ENCODE results near the gene MTA3. TPM values are rescaled to one million over a fixed set of nuclear protein-coding genes. Genes with fewer than 3 reads are reported as not detected.
"Not testable (repeated sequence)": the region's sequence is repeated elsewhere in the genome, so short reads cannot be mapped to it uniquely, and the experiment has no call there.

MTA3 gene
- total RNA-seq, 2 experiments from 2014 or later: 22.8 to 23.6 TPM

DNA sequence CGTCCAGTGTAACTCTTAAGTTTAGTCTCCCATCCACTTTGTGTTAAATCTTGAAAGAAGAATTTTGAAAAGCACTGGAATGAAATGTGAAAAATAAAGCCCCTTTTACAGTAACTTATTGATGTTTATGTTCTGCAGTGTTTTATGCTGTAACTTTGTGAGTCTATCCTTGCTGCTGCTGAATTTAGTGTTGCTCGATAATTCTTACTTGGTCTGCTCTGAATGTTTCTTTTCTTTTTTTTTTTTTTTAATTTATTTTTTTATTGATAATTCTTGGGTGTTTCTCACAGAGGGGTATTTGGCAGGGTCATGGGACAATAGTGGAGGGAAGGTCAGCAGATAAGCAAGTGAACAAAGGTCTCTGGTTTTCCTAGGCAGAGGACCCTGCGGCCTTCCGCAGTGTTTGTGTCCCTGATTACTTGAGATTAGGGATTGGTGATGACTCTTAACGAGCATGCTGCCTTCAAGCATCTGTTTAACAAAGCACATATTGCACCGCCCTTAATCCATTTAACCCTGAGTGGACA lies 36.0 kb downstream of the MTA3 start:
- H3K27me3 Mint-ChIP-seq; CTCF ChIA-PET; H3K36me3 Mint-ChIP-seq; H3K9me3 Mint-ChIP-seq (ENCODE audit: low read depth); H3K4me1 Mint-ChIP-seq; H3K27ac Mint-ChIP-seq; H3K4me3 Mint-ChIP-seq; ATAC-seq; DNase-seq: not testable (repeated sequence)

DNA sequence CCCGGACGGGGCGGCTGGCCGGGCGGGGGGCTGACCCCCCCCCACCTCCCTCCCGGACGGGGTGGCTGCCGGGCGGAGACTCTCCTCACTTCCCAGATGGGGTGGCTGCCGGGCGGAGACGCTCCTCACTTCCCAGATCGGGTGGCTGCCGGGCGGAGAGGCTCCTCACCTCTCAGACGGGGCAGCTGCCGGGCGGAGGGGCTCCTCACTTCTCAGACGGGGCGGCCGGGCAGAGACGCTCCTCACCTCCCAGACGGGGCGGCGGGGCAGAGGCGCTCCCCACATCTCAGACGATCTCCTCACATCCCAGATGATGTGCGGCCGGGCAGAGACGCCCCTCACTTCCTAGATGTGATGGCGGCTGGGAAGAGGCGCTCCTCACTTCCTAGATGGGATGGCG lies 37.7 kb downstream of the MTA3 start:
- H3K27ac Mint-ChIP-seq; H3K4me3 Mint-ChIP-seq; H3K27me3 Mint-ChIP-seq; CTCF ChIA-PET; H3K4me1 Mint-ChIP-seq; H3K36me3 Mint-ChIP-seq; H3K9me3 Mint-ChIP-seq (ENCODE audit: low read depth); DNase-seq; ATAC-seq: not testable (repeated sequence)

DNA sequence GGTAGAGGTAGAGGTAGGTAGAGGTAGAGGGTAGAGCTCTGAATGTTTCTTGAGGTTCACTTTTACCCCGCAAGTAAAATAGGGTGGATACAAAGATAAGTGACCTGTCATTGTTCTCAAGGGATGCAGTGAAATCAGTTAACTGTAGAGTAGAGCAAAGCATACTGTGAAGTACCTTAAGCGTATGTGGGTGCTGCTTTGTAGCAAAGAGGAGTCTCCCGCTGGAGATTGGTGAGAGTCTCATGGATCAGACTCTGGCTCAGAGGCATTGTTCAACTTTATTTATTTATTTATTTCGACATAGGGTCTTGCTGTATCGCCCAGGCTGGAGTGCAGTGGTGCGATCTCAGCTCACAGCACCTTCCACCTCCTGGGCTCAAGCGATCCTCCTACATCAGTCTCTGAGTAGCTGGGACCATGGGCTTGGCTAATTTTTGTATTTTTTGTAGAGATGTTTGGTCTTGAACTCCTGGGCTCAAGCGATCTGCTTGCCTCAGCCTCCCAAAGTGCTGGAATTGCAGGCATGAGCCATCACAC lies 38.7 kb downstream of the MTA3 start:
- no peak for DNase-seq
- no peak overlapping the region for H3K4me3 Mint-ChIP-seq
- ATAC-seq: no peak
- H3K27me3 Mint-ChIP-seq: no peaks in the 10 kb centered on the region
- H3K27ac Mint-ChIP-seq: no peak overlapping the region
- H3K4me1 Mint-ChIP-seq: no peaks in the 10 kb centered on the region
- peaks cover 10% of the 10 kb centered on the region for H3K36me3 Mint-ChIP-seq
- CTCF ChIA-PET: no interaction called here
- no peaks in the 10 kb centered on the region for H3K9me3 Mint-ChIP-seq (ENCODE audit: low read depth)

DNA sequence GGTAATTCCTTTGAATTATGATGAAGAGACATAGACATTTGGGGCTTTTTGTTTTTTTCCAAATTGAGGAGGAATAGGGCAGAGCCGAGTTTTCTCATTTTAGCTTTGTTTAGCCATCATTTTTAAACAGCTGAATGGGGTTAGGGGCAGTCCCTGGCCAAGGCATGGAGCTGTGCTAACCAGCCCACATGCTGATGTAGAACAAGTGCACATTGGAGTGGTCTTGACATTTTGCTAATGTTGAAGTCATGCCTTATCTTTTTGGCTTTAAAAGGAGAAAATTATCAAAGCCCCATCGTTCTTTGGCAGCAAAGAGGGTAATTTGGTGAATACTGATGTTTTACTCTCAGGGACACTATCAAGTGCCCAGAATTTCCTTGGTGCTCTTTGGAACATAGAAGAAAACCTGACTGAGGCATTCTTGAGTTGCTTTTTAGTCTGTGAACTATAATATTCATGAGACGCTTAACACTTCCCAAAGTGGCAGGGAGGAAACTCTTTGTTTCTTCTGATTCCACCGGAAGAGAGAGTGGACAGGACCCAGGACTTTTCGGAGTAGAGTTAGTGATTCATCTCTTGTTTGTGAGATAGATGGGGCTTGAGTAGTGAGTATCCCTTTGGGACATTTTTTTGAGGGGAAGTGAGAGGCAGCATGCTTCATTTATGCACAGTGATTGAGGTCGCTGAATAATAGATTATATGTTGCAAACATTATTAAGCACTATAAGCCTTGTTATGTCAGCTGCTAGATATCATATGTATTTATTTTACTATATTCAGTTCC lies 45.0 kb downstream of the MTA3 start:
- ATAC-seq: no peak

DNA sequence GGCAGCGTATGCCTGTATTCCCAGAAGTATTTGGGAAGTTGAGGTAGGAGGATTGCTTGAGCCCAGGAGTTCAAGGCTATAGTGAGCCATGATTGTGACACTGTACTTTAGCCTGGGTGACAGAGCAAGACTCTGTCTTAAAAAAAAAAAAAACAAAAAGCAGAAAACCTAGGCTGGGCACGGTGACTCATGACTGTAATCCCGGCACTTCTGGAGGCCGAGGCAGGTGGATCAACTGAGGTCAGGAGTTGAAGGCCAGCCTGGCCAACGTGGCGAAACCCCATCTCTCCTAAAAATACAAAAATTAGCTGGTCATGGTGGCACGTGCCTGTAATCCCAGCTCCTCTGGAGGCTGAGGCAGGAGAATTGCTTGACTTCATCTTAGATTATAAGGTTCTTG lies 46.4 kb downstream of the MTA3 start:
- H3K36me3 Mint-ChIP-seq: peaks cover 12% of the 10 kb centered on the region
- H3K27ac Mint-ChIP-seq: no peak overlapping the region
- no peak overlapping the region for H3K4me3 Mint-ChIP-seq
- DNase-seq (no peak), ATAC-seq (no peak)
- H3K27me3 Mint-ChIP-seq: no peaks in the 10 kb centered on the region
- H3K9me3 Mint-ChIP-seq (ENCODE audit: low read depth): no peaks in the 10 kb centered on the region
- CTCF ChIA-PET: no interaction called here
- H3K4me1 Mint-ChIP-seq: peaks cover 5% of the 10 kb centered on the region

More for the DNA sequence above, 45.0 kb downstream of the MTA3 start:
- H3K4me3 Mint-ChIP-seq: no peak overlapping the region
- CTCF ChIA-PET: interaction anchor here (0.7 kb wide), 1 partner anchor 32 kb away, joined by 4 read pairs; no protein-coding TSS in a partner anchor
- no peaks in the 10 kb centered on the region for H3K9me3 Mint-ChIP-seq (ENCODE audit: low read depth)
- no peak for DNase-seq
- H3K4me1 Mint-ChIP-seq: no peaks in the 10 kb centered on the region
- peaks cover 8% of the 10 kb centered on the region for H3K36me3 Mint-ChIP-seq
- no peak overlapping the region for H3K27ac Mint-ChIP-seq
- no peaks in the 10 kb centered on the region for H3K27me3 Mint-ChIP-seq

DNA sequence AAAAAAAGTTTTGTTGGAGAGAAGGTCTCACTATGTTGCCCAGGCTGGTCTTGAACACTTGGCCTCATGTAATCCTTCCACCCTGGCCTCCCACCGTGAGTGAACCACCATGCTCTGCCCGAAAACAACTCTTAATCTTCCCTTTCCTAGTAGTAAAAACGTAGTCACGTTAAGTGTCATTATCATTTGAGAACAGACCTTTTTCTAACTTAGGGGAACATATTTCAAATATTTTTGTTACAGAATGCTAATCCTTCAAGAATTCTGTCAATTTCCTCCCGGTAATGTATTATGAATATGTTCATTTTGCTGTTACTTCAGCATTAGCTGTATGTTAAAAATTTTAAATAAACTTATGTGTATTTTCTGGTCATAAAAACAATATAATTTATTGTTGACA lies 49.7 kb downstream of the MTA3 start:
- Mint-ChIP-seq H3K9me3 (ENCODE audit: low read depth) (no peaks in the 10 kb centered on the region), H3K4me3 (no peak overlapping the region), H3K4me1 (peaks cover 5% of the 10 kb centered on the region), H3K27ac (no peak overlapping the region), H3K27me3 (no peaks in the 10 kb centered on the region), H3K36me3 (peaks cover 15% of the 10 kb centered on the region)
- CTCF ChIA-PET: no interaction called here
- DNase-seq (no peak), ATAC-seq (no peak)

DNA sequence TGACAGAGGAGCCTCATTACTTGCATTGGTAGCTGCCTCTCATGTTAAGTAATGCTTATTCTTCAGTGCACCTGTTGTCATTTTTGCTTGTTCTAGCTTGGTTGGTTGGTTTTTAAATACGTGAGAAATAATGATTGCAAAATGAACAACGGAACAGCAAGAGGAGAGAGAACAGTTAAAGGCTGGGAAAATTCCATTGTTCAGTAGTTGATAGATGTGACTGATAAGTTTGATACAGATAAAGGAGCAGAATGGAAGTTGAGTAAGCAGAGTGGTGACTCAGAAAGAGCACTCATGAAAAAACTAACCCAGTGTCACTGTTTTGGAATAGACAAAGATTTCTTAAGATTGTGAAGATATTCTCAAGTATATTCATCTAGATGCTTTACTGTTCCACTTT lies 50.5 kb downstream of the MTA3 start:
- H3K4me3 Mint-ChIP-seq: no peak overlapping the region
- peaks cover 5% of the 10 kb centered on the region for H3K4me1 Mint-ChIP-seq
- no peaks in the 10 kb centered on the region for H3K27me3 Mint-ChIP-seq
- no peaks in the 10 kb centered on the region for H3K9me3 Mint-ChIP-seq (ENCODE audit: low read depth)
- DNase-seq (no peak), ATAC-seq (no peak)
- CTCF ChIA-PET: no interaction called here
- peaks cover 15% of the 10 kb centered on the region for H3K36me3 Mint-ChIP-seq
- no peak overlapping the region for H3K27ac Mint-ChIP-seq

DNA sequence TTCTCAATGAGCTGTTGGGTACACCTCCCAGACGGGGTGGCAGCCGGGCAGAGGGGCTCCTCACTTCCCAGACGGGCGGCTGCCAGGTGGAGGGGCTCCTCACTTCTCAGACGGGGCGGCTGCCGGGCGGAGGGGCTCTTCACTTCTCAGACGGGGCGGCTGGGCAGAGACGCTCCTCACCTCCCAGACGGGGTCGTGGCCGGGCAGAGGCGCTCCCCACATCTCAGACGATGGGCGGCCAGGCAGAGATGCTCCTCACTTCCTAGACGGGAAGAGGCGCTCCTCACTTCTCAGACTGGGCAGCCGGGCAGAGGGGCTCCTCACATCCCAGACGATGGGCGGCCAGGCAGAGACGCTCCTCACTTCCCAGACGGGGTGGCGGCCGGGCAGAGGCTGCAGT lies 53.2 kb downstream of the MTA3 start:
- not testable (repeated sequence) for DNase-seq
- peaks cover 15% of the 10 kb centered on the region for H3K36me3 Mint-ChIP-seq

DNA sequence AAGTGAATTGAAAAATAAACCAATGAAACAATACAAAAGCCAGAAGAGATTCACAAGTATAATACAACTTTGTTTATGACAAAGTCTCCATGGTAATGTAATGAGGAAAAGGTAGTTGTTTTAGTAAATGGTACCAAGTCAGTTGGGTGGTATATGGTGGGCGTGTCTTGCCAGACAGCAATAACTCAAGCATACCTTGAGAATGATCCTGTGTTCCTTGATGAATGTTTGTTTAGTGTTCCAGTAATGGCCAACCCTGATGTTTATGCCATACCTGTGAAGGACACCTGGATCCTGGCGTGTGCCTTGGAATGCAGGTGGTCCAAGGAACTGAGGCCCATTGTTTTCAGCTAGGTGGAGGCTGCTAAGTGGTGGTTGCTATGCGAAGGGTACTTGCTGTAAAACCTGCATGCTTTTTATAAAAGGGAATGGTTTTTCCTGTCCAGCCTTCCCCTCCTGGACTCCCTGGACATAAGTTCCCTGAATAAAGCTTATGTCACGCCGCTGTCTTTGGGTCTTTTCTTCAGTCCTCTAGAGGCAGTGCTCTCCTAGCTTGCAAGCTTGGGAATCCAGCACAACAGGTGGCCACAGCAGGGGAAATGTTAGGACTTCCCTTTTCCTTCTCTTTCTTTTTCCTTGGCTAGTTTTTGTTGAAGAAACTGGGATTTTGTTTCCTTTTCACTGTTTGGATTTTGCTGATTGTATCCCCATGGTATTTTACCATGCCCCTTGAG lies 54.7 kb downstream of the MTA3 start:
- no peaks in the 10 kb centered on the region for H3K27me3 Mint-ChIP-seq
- CTCF ChIA-PET: no interaction called here

More for the DNA sequence above, 53.2 kb downstream of the MTA3 start:
- H3K4me1 Mint-ChIP-seq; CTCF ChIA-PET; H3K27ac Mint-ChIP-seq; H3K4me3 Mint-ChIP-seq; H3K27me3 Mint-ChIP-seq; H3K9me3 Mint-ChIP-seq (ENCODE audit: low read depth); ATAC-seq: not testable (repeated sequence)

DNA sequence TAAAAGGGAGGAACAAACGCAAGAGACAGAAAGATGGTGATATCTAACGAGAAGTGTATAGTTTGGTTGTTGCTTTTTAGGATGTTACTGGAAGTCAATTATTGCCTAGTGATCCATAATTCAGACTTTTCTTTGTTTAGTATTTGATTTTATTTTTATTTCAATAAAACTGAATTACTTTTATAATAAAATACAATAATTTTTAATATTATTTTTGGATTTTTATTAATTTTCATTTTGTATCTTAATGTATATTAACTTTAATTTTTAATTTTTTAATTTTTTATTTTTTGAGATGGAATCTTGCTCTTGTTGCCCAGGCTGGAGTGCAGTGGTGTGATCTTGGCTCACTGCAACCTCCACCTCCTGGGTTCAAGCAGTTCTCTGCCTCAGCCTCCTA lies 55.6 kb downstream of the MTA3 start:
- no peaks in the 10 kb centered on the region for H3K9me3 Mint-ChIP-seq (ENCODE audit: low read depth)
- peaks cover 2% of the 10 kb centered on the region for H3K4me1 Mint-ChIP-seq
- no peak for ATAC-seq
- H3K27me3 Mint-ChIP-seq: no peaks in the 10 kb centered on the region
- H3K27ac Mint-ChIP-seq: no peak overlapping the region
- no peak overlapping the region for H3K4me3 Mint-ChIP-seq
- CTCF ChIA-PET: no interaction called here
- H3K36me3 Mint-ChIP-seq: peaks cover 13% of the 10 kb centered on the region
- DNase-seq: no peak

More for the DNA sequence above, 54.7 kb downstream of the MTA3 start:
- DNase-seq (no peak), ATAC-seq (no peak)
- Mint-ChIP-seq H3K4me3 (no peak overlapping the region), H3K36me3 (peaks cover 15% of the 10 kb centered on the region), H3K9me3 (ENCODE audit: low read depth) (no peaks in the 10 kb centered on the region), H3K4me1 (peaks cover 5% of the 10 kb centered on the region), H3K27ac (no peak overlapping the region)

DNA sequence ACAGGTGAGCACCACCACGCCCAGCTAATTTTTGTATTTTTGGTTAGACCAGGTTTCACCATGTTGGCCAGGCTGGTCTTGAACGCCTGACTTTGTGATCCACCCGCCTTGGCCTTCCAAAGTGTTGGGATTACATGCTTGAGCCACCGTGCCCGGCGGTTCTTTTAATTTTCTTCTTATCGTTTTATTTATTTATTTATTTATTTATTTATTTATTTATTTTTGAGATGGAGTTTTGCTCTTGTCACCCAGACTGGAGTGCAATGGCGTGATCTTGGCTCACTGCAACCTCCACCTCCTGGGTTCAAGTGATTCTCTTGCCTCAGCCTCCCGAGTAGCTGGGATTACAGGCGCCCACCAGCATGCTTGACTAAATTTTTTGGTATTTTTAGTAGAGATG lies 59.6 kb downstream of the MTA3 start:
- H3K27me3 Mint-ChIP-seq; DNase-seq; H3K36me3 Mint-ChIP-seq; CTCF ChIA-PET; H3K9me3 Mint-ChIP-seq (ENCODE audit: low read depth); H3K4me3 Mint-ChIP-seq; ATAC-seq; H3K4me1 Mint-ChIP-seq; H3K27ac Mint-ChIP-seq: not testable (repeated sequence)

DNA sequence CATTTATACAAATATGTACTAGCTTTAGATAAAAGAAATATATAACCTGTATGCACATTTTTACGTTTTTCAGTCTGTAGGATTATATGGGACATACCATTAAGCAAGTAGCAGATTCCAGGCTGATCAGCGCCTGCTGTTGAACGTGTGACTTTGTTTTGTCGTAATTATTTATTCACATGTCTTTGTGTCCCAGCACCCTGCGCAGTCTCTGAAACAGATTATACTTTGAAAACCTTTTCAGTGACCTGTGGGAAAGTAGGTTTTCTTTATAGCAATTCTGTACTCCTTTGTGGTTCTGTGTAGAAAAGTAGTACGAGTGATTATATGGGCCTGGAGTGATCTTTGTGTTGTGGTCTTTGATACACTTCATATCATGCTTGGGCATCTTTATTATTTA lies 68.5 kb downstream of the MTA3 start:
- Mint-ChIP-seq H3K27me3 (no peaks in the 10 kb centered on the region), H3K27ac (no peak overlapping the region), H3K9me3 (ENCODE audit: low read depth) (no peaks in the 10 kb centered on the region), H3K36me3 (peaks cover 4% of the 10 kb centered on the region), H3K4me1 (no peaks in the 10 kb centered on the region), H3K4me3 (no peak overlapping the region)
- ATAC-seq: no peak
- DNase-seq: no peak
- CTCF ChIA-PET: interaction anchor here (0.5 kb wide), 1 partner anchor 36 kb away, joined by 3 read pairs; no protein-coding TSS in a partner anchor

DNA sequence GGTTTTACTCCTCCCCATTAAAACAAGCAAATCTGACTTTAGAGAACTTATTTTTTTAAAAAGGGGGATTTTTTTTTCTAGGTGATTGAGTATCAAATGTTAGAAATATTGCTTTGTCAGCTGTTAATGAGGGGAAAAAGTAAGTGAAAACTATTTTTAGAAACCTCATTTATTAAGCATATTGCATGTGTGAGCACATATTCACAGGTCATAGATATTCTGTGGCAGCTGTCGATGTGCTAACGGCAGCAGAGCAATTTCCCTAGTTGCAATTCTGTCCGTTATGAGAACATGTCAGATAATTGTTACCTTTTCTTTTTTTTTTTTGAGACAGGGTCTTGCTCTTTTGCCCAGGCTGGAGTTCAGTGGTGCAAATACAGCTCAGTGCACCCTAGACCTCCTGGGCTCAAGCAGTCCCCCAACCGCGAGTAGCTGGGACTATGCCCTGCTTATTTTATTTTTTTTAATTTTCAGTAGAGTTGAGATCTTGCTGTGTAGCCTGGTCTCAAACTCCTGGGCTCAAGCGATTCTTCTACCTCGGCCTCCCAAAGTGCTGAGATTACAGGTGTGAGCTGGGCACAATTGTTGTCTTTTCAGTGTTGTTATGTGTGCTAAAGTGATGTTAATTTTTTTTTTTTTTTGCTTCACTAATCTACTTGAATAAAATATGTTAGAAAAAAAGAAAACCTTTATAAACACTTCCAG lies 69.8 kb downstream of the MTA3 start:
- no peak for ATAC-seq
- no peak overlapping the region for H3K4me3 Mint-ChIP-seq
- CTCF ChIA-PET: interaction anchor here (2.0 kb wide), 1 partner anchor 26 kb away, joined by 15 read pairs; no protein-coding TSS in a partner anchor
- H3K36me3 Mint-ChIP-seq: peaks cover 3% of the 10 kb centered on the region
- H3K9me3 Mint-ChIP-seq (ENCODE audit: low read depth): no peaks in the 10 kb centered on the region
- no peaks in the 10 kb centered on the region for H3K4me1 Mint-ChIP-seq
- DNase-seq: no peak
- H3K27ac Mint-ChIP-seq: no peak overlapping the region
- no peaks in the 10 kb centered on the region for H3K27me3 Mint-ChIP-seq
